Amniotic epithelial cell (primary cell): ENCODE data around the gene HUWE1.
A peak's percentile ranks its signal among the peaks of the same experiment; 100 is the strongest.

ENCODE experiments used
- DNase-seq: peaks from one replicate; pipeline ENCODE4 v3.0.0-alpha.2; 2010; ENCODE audit warnings: low read depth

Gene HUWE1

GRCh38 chrX:53684415-53685192, 1.9 kb downstream of the HUWE1 start:
- no peak for DNase-seq

GRCh38 chrX:53683556-53684414, 2.7 kb downstream of the HUWE1 start:
- DNase-seq, result peak; percentile 96

GRCh38 chrX:53682885-53683555, 3.5 kb downstream of the HUWE1 start:
- DNase-seq, result peak; percentile 57

- peak; percentile 48 for DNase-seq
These were observed 4.9 kb downstream of the HUWE1 start for GRCh38 chrX:53681661-53682060.

GRCh38 chrX:53678667-53679066, 7.9 kb downstream of the HUWE1 start:
- peak; percentile 10 for DNase-seq

- no peak for DNase-seq
These were observed 9.2 kb downstream of the HUWE1 start for GRCh38 chrX:53677286-53677685.

- peak; percentile 57 for DNase-seq
These were observed 11.9 kb downstream of the HUWE1 start for GRCh38 chrX:53674581-53674980.

- no peak for DNase-seq
These were observed 17.3 kb downstream of the HUWE1 start for GRCh38 chrX:53669258-53669657.

GRCh38 chrX:53666171-53666570, 20.3 kb downstream of the HUWE1 start:
- DNase-seq, result no peak

GRCh38 chrX:53660004-53660403, 26.5 kb downstream of the HUWE1 start:
- no peak for DNase-seq

- no peak for DNase-seq
These were observed 27.5 kb downstream of the HUWE1 start for GRCh38 chrX:53659039-53659438.

GRCh38 chrX:53656845-53657244, 29.7 kb downstream of the HUWE1 start:
- DNase-seq, result no peak

GRCh38 chrX:53654376-53654775, 32.1 kb downstream of the HUWE1 start:
- no peak for DNase-seq

GRCh38 chrX:53644751-53645150, 41.8 kb downstream of the HUWE1 start:
- no peak for DNase-seq

- DNase-seq, result no peak
These were observed 44.2 kb downstream of the HUWE1 start for GRCh38 chrX:53642337-53642736.

GRCh38 chrX:53639257-53639656, 47.3 kb downstream of the HUWE1 start:
- DNase-seq, result no peak

GRCh38 chrX:53637479-53637878, 49.0 kb downstream of the HUWE1 start:
- no peak for DNase-seq

- peak; percentile 81 for DNase-seq
These were observed 55.4 kb downstream of the HUWE1 start for GRCh38 chrX:53631156-53631555.

GRCh38 chrX:53630261-53630660, 56.3 kb downstream of the HUWE1 start:
- DNase-seq, result no peak

- DNase-seq, result no peak
These were observed 64.1 kb downstream of the HUWE1 start for GRCh38 chrX:53622431-53622830.

- DNase-seq, result no peak
These were observed 65.0 kb downstream of the HUWE1 start for GRCh38 chrX:53621418-53621986.

GRCh38 chrX:53616946-53617345, 69.6 kb downstream of the HUWE1 start:
- DNase-seq, result no peak
